Endometrium (tissue), 2 donors: ENCODE measurements around the gene F8A2.
"Not testable (repeated sequence)": the region's sequence is repeated elsewhere in the genome, so short reads cannot be mapped to it uniquely, and the experiment has no call there.

ENCODE experiments used
- FAIRE-seq: peaks from 2 replicates; lab custom pipeline; 2012; peaks lifted over from hg19 to GRCh38; lab: Jason Lieb, UNC
- donor health status: control.
- donor health status: control.

The F8A2 gene

DNA sequence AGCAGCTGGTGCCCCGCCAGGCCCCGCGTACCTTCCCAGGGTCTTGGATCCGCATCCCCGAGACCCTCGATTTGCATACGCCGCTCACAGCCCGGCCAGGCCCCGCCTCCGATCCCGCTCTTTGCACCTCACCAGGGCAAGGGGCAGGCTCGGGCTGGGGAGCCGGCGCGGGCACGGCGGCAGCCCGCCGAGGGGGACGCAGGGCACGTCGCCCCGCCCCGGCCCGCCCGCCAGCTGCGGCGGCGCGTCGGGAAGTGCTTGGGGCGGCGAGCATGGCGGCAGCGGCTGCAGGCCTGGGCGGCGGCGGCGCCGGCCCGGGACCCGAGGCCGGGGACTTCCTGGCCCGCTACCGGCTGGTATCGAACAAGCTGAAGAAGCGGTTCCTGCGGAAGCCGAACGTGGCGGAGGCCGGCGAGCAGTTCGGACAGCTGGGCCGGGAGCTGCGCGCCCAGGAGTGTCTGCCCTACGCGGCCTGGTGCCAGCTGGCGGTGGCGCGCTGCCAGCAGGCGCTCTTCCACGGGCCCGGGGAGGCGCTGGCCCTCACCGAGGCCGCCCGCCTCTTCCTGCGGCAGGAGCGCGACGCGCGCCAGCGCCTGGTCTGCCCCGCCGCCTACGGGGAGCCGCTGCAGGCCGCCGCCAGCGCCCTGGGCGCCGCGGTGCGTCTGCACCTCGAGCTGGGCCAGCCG is at the start of gene F8A2:
TSS of gene F8A2 (plus strand) at position 253 of the 686 bp plus-strand sequence. CDS start at position 273, 20 bp downstream.
- FAIRE-seq: not testable (repeated sequence)

DNA sequence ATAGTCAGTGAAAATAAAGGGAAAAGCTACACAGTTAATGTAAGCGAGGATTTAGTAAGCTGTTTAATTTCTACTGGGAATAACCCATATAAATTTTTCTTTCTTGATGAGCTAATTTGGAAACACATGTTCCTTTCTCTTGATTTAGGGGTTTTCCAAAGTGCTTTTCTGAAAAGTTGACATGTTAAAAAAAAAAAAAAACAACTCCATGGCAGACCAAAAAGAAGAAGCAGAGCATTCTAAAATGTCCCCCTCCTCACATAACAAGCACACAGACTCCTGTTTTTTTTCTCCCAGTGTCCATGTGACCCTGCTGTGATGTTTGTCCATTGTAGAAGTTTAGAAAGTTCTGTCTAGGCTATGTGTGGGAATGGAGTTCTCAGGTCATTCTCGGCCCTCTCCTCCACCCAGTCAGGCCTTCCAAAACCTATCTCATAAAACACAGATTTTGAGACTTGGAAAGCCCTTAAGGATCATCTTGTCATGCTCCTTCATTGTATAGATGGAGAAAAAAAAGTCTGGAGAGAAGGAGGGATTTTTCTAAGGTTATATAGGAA is 48.3 kb upstream of the F8A2 start:
- FAIRE-seq: no peak

DNA sequence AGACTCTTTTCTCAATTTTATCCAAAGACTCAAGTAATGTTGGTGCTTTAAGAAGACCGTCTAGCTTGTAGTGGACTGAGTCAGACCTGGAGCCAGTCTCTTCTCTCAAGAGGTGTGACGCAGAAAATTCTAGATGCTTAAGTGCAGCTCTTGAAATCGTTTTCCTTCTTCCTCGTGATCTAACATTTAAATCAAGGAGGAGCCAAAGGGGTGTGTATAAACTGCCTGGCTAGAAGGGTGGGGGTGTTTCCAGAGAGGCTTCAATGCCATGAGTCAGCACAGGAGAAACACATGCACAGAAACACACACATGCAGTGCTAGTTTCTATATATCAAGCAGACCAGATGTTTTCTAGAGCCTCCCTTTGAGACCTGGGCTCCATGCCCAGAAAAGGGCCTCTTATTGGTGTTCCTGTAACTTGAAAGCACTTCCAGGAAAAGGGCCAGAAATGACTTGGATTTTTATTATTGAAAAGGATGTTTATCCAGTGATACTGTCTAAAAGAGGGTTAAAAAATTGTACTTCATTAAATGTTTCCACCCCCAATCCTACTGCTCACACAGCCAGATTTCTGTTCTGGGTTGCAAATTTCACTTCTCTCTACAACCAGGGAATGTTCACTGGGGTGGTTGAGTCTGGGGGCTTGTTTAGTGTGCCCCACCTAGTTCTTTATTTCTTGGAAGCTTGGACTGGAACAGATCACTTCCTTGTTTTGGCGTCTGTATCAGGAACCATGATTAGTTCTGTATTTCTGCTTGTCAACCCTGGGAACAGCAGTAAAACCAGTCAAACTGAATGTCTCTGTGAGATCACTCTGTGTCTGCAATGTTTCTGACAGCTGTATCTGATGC is 47.2 kb upstream of the F8A2 start, which contains the start of gene CLIC2:
TSS of gene CLIC2 (minus strand) at position 129 of the 851 bp plus-strand sequence. CDS start 187 bp downstream, outside the sequence.
- peak; percentile 76 for FAIRE-seq

DNA sequence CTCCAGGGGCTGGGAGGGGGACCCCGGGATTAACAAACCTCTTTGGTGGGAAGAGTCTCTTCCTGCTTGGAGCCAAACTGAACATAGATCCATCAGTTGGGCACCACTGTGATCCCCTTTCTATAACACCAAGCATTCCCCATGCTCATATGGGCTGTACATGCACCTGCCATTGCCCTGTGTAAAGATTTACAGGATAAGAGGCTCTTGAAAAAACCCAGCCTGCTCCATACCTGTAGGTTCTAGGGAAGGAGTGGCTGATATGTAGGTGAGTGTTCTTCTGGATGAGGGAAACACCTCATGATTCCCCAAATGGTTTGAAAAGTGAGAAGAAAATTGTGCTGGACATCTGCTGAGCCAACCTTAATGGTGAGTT is 46.6 kb upstream of the F8A2 start:
- not testable (repeated sequence) for FAIRE-seq

DNA sequence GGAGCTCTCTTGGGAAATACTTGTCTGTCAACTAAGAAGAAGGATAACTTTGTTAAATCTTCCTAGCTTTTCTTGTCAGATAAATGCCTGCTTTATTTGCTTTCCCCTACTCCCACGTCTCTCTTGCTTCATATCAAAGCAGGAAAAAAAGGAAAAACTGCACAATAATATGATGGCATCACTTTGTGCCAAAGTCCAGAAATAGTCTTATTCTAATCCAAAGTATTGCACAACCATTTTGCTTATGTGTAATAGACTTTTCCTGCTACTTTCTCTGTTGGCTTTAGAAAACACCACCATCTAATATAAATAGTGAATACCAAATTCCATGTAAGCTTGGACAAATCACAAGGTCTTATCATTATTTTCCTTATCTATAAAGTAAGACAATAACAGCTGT is 36.2 kb upstream of the F8A2 start:
- not testable (repeated sequence) for FAIRE-seq

DNA sequence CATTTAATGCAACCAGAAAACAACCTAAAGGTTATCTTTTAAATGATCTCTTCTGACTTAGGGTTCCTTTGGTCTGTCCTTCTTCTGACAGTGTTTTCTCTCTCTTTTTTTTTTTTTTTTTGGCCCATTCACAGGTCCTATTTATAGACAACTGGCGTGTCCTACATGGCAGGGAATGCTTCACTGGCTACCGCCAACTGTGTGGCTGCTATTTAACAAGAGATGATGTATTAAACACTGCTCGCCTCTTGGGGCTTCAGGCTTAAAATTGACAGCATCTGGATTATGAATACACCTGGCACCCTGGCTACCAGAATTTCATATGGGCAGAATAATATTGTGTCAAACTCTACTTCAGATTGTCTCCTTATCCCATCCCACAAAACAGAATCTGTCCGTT is 32.4 kb upstream of the F8A2 start:
- FAIRE-seq: not testable (repeated sequence)

DNA sequence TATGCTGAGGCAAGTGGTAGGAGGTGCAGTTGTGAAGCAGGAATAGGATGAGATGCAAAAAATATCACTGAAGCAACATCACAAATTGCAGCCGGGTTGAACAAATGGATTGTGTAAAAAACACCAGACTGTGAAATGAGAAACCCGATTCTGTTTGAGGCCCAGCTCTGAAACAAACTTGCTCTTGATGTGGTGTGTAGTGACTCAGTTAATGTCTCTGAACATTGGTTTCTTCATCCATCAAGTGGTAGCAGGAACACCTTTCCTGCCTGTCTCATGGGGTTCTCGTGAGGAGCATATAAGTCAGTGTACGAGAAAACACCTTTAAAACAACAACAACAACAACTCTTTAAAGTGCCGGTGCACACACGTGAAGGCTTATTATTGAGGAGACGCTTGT is 18.2 kb upstream of the F8A2 start:
- FAIRE-seq: not testable (repeated sequence)

DNA sequence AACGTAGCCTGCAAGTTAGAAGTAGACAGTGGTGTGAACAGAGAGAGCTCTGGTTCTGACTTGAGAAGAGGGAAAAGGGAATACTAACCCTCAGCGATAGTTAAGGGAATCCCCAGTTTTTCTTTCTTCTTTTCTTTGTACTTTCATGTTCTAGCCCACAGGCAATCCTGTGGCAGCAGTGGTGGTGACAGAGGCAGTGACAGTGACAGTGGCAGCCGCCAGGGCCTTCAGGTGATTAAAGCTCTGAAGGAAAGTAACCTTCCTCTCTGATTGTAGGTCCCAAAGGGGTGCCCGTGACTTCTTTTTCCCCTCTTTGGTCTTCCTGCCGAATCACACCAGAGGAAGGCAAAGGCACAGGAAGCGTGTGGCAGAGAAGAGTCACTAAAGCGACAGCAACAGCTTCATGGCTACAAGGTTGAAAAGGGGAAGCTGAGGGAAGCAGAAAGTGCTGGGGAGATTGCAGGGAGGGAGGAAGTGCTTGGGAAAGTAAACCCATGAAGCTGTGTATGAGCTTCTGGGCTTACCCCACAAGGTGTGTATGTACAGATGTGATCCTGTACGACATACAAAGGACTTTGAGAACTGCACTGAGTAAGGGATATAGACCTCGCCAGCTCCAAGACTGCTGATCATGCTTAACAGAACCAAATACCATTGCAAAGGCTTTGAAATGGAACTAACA is 8.0 kb upstream of the F8A2 start:
- FAIRE-seq: not testable (repeated sequence)

DNA sequence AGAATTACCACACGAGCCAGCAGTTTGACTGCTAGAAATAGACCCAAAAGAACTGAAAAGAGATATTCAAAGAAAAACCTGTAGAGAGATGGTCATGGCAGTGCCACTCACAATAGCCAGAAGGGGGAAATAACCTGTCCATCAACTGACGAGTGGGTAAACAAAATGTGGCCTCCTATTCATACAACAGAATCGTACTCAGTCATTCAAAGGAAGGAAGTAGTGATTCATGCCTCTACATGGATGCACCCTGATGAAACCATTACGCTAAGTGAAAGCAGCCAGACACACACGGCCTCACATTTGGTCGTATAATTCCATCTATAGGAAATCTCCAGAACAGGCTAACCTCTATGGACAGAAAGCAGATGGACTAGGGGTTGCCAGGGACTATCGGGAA is 2.1 kb upstream of the F8A2 start:
- FAIRE-seq: not testable (repeated sequence)

DNA sequence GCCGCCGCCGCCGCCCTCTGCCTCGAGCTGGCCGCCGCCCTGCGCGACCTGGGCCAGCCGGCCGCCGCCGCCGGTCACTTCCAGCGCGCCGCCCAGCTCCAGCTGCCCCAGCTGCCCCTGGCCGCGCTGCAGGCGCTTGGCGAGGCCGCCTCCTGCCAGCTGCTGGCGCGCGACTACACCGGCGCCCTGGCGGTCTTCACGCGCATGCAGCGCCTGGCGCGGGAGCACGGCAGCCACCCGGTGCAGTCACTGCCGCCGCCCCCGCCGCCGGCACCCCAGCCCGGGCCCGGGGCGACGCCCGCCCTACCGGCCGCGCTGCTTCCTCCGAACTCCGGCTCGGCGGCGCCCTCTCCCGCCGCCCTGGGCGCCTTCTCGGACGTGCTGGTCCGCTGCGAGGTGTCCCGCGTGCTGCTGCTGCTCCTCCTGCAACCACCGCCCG is 653 bp downstream of the F8A2 start:
- FAIRE-seq: not testable (repeated sequence)

DNA sequence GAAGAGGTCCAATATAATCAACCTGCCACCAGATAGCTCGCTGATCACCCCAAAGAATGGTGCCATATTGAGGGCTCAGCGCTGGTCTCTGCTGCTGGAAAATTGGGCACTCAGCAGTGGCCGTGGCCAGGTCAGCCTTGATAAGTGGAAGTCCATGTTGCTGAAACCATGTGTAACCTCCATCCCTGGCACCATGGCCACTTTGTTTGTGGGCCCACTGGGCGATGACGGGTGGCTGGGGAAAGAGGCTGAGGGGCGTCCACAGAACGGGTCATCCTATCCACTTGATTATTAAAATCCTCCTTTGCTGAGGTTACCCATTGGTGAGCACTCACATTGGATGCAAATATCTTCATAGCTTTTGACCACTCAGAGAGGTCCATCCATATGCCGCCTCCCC is 7.7 kb downstream of the F8A2 start:
- no peak for FAIRE-seq

DNA sequence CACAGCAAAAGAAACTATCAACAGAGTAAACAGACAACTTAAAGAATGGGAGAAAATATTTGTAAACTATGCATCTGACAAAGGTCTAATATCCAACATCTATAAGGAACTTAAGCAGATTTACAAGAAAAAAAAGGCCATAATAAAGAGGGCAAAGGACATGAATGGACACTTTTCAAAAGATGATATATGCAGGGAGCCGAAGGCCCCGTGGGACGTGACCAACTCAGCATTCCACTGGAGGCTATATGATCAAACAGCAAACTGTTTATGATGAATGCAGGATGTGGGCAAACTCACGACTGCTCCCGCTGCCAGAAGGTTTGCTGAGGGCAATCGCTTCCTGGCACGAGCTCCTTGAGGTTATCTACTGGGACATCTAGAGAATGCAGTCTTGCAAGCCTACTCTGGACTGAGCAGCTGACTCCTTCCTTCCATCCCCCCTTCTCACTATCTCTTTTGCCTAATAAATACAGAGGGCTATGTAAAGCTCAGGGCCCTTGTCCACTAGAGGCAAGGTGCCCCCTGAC is 12.9 kb downstream of the F8A2 start:
- not testable (repeated sequence) for FAIRE-seq

DNA sequence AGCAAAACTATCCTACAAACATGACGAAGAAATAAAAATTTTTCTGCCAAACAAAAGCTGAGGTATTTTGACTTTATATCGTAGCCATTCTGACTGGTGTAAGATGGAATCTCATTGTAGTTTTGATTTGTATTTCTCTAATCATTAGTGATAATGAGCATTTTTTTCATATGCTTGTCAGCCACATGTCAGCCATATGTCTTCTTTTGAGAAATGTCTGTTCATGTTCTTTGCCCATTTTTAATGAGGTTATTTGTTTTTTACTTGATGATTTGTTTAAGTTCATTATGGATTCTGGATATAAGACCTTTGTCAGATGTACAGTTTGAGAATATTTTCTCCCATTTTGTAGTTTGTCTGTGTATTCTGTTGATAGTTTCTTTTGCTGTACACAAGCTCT is 24.5 kb downstream of the F8A2 start:
- no peak for FAIRE-seq

DNA sequence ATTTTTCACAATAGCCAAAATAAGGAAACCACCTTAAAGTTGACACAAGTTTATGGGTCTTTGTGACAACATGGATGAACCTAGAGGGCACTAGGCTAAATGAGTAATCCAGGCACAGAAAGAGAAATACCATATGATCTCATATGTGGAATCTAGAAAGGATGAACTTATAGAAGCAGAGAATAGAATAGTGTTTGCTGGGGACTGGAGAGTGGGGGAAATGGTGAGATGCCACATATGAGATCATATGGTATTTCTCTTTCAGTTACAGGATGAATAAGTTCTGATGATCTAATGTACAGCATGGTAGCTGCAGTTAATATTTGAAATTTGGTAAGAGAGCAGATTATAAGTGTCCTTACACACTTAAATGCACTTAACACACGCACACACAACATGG is 35.9 kb downstream of the F8A2 start:
- no peak for FAIRE-seq
